GM21423 (cell line): ENCODE measurements around the gene BBX.

Source experiments
- ATAC-seq: cut with Tn5 transposase; IDR thresholded peaks from one replicate; pipeline ENCODE4 v1.9.1; 2021; ENCODE audit warnings: mild to moderate bottlenecking, moderate library complexity; ENCODE audit not compliant: unreplicated experiment

The BBX gene

DNA sequence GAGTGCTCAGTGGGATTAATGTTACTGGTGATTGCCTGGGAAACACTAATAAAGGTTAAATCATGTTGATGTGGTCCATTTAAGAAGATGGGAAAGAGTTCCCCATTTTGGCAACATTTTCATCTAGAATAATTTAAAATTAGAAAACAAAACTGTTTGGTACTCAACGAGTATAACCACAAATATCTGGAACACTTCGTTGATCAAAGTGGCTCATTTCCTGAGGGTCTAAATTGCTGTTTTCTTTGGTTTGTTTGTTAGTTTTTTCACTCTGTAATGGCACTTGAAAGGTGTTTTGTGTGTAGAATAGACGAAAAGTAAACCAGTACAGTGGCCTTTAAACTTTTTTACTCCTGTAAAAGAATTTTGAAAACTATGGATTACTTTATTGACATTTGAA is 73.9 kb downstream of the BBX start:
- ATAC-seq: no peak

DNA sequence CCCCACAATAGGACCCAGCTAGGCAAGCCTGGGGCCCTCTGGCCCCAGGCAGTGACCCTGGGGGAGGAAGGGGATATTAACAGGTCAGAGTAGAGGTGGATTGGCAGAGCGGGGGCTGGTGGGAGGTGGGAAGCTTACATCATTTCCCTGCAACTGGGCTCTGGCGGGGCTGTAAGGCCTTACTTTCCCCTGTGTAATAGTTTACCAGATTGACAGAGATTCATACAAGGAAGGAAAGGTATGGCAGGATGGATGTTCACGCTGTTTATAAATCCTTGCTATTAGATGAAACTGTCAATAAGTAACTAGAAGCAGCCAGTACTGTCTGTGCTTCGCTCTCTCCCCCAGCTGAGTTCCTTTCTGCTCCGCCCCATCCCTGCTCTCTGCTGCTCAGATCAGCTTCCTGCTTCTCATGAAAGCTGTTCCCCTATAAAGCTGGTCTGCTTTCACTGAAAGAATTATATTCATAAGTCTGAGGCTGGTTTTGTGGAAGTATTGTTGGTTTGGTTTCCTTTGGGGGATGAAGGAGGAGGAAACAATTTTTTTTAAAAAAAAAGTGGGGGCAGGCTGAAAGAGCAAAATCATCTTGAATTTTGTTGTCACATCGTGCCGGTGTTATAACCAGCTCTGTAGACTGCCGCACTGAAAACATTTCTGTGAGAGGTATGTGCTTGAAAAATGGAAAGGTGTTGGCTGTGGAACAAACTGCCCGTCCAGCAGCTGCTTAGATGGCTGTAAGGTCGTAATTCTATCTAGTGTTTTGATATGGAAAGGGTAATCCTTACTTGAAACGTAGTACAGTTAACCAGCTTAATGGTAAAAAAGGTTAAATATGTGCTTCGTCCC is 76.4 kb downstream of the BBX start:
- ATAC-seq: peak; percentile 95

DNA sequence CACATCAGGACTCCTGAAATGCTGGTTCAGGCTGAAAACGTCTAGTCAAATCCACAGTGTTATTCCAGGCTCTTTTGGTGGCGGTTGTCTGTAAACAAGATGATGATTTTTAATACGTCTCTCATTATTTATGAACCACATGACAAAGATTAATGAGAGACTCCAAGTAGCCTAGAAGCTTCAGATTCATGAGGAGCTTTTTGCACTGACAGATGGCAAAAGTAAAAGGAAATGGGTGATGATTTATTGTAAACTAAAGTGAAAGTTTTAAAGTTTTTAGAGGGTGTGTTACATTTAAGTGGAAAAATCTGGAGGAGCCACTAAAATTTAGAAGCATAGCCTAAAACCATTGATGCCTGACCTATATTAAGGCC is 77.0 kb downstream of the BBX start:
- no peak for ATAC-seq

DNA sequence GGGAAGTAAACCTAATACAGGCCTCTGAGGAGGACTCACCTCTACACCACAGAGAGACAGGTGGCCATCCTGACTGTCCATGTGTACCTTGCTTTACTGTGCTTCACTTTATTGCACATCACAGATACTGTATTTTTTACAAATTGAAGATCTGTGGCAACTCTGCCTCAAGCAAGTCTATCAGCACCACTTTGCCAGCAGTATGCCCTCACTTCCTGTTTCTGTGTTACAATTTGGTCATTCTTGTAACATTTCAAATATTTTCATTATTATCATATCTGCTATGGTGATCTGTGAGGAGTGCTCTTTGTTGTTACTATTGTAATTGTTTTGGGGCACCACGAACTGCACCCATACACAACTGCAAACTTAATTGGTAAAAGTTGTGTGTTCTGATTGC is 78.0 kb downstream of the BBX start:
- no peak for ATAC-seq

DNA sequence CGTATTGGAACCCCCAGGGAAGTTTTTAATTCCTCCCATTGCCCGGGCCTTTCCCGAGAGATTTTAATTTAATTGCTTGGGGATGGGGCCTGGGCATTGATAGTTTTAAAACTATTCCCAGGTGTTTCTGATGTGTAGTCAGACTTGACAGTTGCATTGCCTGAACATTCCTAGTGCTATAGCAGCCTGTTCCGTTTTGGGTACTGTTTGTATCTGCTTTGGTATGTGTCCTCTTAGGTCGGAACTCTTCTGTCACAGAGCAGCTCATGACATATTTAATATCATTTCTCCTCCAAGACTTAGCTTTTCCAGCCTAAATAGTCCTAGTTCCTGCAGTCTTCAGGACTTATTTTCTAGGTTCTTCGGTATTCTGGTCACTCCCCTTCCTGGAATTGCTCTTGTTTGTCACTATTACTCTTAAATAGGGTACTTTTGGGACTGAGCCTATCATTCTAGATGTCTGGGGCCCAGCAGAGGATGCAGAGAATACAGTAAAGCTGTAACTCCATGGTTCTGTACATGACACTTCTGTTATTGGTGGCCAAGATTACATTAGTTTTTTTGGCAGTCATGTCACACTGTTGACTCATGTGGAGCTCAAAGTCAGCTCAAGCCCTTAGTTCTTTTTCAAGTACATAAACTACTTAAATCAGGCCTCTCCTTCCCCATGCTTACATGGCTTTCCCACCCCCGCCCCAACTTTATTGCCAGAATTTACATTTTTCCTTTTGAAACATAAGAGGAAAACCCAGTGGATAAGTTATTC is 81.5 kb downstream of the BBX start:
- ATAC-seq: no peak

DNA sequence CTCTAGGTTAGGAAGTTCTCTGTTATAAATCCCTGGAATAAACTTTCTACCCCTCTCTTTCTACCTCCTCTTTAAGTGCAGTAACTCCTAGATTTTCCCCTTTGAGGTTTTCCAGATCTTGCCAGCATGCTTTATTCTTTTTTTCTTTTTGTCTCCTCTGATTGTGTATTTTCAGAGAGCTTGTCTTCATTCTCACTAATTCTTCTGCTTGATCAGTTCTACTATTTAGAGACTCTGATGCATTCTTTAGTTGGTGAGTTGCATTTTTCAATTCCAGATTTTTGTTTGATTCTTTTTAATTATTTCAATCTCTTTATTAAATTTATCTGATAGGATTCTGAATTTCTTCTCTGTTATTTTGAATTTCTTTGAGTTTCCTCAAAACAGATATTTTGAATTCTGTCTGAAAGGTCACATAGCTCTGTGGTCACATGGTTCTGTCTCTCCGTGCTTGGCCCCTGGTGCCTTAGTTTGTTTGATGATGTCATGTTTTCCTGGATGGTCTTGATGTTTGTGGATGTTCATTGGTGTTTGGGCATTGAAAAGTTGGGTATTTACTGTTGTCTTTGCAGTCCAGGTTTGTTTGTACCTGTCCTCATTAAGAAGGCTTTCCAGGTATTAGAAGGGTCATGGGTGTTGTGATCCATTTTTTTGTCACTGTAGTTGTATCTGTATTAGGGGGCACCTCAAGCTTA is 89.2 kb downstream of the BBX start:
- ATAC-seq: no peak

DNA sequence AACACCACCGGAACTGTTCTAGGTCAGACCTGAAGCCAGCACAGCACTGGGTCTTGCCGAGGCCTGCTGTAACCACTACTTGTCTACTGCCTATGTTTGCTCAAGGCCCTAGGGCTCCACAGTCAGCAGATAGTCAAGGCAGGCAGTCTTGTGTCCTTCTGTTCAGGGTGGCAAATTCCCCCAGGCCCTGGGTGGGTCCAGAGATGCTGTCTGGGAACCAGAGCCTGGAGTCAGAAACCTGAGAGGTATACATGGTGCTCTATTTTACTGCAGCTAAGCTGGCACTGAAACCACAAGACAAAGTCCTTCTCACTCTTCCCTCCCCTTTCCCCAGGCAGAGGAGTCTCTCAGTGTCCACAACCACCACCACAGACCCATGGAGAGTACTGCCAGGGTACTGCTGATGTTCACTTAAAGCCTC is 89.9 kb downstream of the BBX start:
- ATAC-seq: no peak

DNA sequence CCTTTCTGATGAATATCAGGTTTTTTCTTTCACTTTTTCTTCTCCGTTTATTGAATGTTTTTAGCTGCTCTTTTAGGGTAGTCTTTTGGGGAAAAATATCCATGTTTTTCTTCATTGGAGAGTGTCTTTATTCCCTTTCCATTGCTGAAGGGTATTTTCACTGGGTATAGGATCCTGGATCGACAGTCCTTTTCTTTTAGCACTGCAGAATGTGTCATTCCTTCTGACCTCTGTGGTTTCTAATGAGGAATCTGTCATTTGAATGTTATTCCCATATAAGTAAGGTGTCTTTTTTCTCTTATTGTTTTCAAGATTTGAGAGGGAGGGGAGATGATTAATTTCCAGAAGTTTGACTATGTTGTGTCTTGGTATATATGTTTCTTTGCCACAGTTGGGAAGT is 96.8 kb downstream of the BBX start:
- no peak for ATAC-seq

DNA sequence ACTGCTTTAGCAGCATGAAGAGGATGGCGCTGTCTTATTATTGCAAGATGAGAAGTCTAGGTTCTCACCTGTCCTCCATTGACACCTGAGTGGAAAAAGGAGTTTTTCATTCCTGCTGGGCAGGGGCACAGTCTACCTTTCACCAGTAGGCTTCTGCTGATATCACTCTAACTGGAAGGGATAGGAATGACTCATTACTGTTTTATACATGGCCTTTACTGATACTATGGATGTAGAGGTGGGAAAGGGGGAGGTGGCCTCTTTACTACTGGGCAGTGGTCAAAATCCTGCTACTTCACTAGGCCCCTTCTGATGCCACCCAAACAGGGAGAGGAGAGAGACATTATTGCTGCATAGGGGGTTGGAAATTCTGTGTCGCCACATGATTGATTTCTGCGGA is 97.8 kb downstream of the BBX start:
- ATAC-seq: no peak

DNA sequence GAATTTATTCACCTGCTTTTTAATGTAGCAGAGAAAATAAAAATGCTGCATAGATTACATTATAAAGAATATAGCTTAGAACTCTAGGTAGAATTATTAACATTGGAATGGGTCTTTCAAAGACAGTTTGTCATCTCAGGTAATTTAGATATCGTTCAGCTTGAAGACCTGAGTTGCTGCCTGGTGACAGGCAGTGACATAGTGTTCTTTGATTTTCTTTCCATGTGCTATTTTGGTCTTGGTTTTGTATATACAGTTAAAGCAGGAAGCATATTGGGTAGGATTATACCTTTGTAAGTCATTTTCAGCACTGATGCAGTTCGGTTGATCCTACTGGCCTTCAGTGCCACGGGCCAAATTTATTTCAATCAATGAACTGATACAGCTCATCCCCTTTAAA is 98.7 kb downstream of the BBX start:
- ATAC-seq: no peak

DNA sequence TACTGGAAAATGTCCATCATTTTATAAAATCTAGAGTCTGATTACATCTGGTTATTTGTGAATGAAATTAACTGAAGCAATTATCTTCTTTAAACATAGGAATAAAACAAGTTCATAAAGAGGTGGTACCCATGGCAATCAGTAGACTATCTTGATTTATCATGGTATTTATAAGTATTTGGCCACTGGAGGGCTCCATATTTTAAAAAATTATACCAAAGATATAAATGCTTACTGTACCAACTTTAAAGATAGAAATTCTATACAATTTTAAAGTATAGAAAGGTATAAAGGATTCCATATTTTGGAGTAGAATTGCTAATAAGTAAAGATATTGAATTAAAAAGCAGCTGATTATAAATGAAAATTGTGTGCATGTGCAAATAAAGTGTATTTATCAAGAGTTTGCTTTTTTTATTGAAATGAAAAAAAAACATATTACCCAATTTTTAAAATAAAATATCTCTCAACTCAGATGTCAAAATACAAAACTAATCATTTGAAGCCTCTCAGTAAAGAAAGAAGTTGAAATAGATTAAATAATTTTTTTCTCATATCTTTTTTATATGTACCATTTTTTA is 105.3 kb downstream of the BBX start:
- ATAC-seq: no peak

DNA sequence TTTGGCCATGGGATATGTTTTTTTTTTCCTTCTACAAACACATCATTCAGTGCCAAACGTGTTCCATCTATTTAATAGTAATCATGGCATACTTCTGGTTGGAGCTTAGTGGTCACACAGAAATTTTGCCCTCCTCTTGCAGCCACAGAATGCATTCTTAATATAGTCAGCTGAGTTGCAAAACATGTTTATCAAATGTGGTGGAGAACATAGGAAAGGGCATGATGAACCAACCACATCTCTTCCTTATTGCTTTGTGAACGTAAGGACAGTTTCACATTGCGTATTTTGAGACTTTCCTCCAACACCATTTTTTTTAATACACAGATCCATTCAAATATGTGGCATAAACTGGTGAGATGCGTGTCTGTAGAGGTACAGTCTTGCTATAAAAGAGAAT is 106.8 kb downstream of the BBX start:
- no peak for ATAC-seq

DNA sequence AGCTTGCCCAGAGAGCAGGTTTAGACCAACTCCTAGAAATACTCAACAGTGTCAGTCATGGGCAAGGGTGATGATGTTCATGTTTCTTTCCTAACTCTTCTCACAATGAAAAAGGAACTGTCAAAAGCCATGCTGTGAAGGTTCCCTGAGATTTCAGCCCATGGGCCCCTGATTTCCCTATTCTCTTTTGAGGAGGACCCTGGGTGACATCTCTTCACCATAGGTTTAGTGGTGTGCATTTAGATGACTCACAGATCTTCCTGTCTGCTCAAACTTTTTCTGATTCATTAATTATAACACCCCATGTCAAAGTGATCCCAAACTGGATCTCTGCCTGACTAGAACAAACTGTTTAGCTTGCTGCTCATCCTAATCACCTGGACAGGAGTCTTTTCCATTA is 108.0 kb downstream of the BBX start:
- no peak for ATAC-seq

DNA sequence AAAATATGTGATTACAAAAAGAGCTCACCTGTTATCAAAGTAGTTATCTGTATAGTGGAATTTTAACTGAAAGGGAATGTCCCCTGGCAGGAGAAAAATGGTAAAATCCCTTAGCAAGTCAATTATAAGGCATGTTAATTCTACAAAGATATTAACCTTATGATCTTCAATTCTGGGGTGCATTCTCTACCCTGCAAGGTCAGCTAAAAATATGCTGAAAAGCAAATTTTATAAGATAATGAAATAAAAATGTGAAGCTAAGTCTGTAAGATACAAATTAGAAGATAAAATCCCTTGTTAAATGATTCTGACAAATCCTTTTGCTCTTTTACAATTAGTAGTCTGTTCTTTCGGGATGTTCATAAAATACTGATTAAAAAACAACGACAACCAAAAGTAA is 109.8 kb downstream of the BBX start:
- no peak for ATAC-seq

DNA sequence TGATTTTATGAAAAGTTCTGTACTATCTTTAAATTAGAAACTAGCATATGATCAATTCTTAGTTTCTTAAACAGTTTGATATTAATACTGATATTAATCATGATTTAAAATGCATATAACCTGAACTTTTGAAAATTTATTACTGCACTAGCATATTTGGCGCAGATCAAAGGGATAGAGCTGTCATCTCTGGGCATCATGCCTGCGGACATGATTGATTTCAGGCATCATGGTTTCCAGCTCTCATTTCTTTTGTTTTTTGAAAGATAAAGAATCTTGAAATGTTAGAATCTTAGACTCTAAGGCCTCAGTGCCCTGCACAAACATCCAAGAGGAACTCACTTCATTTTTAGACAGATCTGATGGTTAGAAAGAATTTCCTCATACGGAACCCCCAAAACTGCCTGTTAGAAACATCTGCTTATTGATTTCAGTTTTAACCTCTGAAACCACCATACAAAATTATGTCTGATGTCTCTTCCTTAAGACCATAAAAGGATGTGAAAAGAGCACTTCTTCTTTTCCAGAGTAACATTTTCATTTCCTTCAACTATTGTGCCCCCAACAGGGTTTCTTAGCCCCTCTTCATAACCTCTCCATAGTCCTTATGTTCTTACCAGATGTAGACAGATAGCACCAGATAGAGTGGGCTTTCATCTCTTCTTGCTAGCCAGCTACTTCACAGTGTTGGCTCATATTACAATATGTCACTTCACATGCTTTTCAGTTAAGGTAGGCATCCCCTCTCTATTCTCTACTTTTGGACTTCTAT is 110.8 kb downstream of the BBX start:
- peak; percentile 96 for ATAC-seq

DNA sequence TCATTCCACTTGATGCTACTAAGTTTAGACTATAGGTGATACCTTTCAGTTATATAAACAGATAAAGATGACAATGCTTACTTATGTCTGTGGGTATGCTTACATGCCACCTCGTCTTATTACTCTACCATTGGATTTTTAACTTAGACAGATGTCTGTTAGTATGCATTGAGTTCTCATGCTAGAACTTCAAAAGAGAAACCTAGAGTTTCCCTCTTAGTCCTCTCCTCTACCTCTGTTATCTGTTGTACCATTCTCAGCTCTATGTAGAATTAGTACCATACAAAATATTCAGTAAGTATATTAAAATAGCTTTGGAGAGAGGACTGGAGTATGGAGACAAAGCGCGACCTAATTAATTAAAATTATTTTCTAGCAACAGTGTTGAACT is 111.3 kb downstream of the BBX start:
- ATAC-seq: peak; percentile 36

DNA sequence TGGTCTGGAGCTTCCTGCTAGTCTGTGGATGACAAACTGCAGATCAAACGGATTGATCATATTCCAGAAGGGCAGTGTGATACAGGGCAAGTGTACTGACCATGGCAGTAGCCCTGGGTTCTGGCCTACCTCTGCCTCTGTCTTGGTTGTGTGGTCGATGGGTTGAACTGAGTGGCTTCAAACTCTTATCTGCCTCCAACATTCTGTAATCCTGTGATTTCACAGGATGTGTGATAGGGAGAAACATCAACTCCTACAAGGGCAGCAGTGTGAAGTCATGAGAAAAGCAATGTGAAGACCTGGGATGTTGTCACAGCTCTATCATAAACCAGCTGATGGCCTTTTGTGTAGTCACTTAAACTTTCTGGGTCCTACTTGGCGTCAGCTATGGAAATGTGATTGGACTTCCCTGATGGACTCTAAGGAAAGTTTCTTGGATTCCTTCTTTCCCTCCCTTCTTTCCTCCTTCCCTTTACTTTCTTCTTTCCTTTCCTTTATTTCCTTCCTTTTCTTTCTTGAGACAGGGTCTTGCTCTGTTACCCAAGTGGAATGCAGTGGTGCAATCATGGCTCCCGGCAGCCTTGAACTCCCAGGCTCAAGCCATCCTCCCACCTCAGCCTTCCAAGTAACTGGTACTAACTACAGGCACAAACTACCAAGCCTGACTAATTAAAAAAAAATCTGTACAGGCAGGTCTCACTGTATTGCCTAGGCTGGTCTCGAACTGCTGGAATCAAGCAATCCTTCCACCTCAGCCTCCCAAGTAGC is 114.8 kb downstream of the BBX start:
- ATAC-seq: no peak

DNA sequence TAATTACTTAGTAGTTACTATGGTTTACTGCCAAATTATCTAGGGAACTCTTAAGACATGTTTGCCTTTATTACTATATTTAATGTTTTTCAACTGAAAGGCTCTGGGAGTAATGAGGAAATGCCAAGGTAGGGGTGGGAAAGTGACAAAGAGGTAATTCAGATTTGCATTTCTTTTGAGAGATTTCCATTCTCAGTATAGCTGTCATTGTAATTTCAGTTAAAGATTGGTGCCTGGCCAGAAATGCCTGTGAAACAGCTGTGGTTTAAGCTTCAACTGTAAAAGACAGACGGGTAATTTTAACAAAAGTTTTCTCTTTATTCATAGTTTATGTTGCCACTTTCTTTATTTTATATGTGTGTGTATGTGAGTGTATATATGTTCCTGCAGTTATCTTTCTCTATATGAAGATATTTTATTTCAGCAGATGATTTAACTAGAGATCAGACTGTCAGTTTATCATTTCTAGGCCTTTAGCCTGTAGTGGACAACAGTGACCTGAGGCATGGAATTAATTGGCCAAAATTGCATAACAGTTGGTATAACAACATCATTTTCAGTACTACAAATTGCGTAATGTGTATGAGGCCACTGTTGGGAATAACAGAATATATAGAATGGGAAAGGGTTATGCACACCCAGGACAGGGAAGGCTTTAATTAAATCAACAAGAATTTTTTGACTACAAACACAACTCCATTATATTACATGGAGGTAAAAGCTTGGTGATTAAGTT is 119.0 kb downstream of the BBX start:
- peak; percentile 69 for ATAC-seq
